Renal cortex interstitium (tissue), 11 donors: ENCODE results near the gene KDM5A. TPM values are rescaled to one million over a fixed set of nuclear protein-coding genes. Genes with fewer than 3 reads are reported as not detected.

Experiments used
- DNase-seq, 11 donors: peaks; one replicate each; pipeline ENCODE4 v3.0.0-alpha.2; 2013; ENCODE audit warnings: low read depth in 9 of 11, low spot score in 4 of 11; ENCODE audit errors: extremely low read depth in 1 of 11
- polyA plus RNA-seq, 3 donors: library from polyadenylated mRNA; unstranded; fragments of 120-200 nt; gene quantifications; one replicate each; pipeline ENCODE4 v1.2.1, GENCODE V29; 2013; ENCODE audit not compliant: insufficient read length in 3 of 3

The KDM5A gene
- polyA plus RNA-seq, 3 donors, result 44.6 to 50.0 (median 45.4) TPM

GRCh38 chr12:292186-292585 is 96.9 kb downstream of the KDM5A start:
- no peak for DNase-seq

- no peak for DNase-seq
These were observed 97.9 kb downstream of the KDM5A start for GRCh38 chr12:291153-291723.

- DNase-seq, result no peak
These were observed 100.4 kb downstream of the KDM5A start for GRCh38 chr12:288687-289086.

GRCh38 chr12:286531-287300 is 102.4 kb downstream of the KDM5A start:
- DNase-seq, result no peak

- DNase-seq, result no peak
These were observed 111.1 kb downstream of the KDM5A start for GRCh38 chr12:278046-278445.

GRCh38 chr12:275812-276211 is 113.3 kb downstream of the KDM5A start:
- DNase-seq, result no peak

GRCh38 chr12:273382-273781 is 115.7 kb downstream of the KDM5A start:
- DNase-seq, result no peak

DNA sequence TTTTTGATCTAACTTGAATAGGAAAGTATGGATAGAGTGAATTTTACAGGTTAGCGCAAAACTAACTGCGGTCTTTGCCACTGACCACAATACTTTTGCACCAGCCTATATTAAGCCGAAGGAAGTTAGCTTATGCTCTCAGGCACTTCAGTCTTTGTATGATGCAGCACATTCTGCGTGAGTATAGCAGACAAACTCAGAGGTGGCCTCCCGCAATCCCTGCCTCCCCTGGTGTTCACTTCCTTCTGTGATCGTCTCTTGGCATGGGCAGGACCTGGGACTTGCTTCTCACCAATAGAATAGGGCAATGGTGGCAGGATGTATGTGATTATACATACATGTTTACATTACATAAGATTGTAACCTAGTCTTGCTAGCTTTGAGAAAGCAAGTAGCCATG is 116.2 kb downstream of the KDM5A start:
- no peak for DNase-seq

- no peak for DNase-seq
These were observed 118.0 kb downstream of the KDM5A start for GRCh38 chr12:271161-271560.

DNA sequence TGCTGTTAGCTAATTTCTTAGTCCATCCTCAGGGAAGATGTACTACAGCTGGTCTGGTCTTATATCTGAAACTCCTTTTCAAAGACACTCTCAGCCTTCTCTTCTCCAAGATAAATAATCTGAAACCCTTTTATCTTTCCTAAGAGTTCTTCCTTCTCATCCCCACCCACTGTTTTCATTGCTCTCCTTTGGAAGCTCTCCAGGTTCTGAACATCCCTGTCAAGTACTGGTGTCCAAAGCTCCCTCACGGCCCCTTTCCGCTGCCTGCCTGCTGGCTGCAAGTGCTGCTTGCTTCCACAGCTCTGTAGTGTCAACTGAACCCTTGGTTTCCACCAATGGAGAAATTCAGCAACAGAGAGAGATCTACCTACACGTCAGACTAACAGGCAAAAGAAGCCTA is 119.9 kb downstream of the KDM5A start:
- DNase-seq, result peak in 1 of 11 donors; percentile 33

- DNase-seq, result no peak
These were observed 120.7 kb downstream of the KDM5A start for GRCh38 chr12:268483-268840.

DNA sequence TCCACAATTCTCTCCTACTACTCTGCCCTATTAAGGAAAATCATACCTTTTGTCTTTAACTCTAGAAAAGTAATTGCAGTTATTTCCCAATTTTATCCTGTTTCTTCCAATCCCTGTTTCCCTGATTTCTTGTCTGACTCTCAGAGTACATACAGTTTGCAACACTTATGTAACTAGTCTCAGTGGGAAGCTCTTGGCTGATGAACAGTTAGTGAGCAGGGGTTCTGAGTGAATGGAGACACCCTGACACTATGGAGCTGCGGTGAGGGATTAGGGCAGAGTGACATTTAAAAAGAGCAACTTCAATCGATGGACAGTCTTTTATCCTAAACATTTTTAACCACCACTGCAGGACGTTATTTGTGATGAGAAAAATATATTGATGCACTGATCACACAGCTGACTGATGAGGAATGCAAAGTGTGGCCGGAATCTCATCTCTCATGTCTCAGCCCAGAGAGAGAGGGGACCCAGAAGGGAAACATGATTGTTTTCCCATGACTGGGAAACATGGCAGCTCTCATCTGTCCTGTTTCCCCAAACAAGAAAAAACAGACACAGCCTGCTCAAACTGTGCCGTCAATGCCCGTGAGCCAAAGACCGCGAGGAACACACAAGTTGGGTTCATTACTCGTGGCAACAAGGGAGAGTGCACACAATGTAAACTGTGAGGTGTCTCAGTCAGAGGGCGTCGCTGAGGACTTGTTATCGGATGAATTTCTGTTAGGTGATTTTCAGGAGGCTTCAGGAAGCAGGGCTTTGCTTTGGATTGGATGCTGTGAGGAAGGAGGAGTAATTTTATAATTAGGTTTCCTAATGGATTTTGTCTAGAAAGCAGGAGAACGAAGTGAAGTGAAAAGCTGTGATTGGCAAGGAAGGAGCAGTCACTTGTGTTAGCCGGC is 121.3 kb downstream of the KDM5A start:
- DNase-seq, result no peak

- DNase-seq, result no peak
These were observed 124.0 kb downstream of the KDM5A start for GRCh38 chr12:265096-265495.

DNA sequence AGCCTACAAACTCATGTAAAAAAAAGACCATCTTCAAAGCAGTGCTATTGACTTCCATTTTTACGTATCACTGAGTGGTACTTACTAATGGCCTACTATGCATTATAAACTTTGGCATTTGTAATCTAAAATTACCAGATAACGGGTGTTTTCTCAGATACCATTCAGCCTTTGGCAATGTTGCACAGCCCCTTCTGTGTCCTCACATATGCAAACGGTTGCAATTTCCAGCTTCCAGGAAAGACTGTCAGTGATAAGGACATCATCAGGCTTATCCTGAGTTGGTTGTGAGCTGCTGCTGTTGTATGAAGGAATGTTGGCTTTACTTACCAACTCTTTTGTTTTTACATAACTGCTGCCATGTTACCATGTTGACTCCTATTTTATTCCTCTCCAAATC is 124.9 kb downstream of the KDM5A start:
- no peak for DNase-seq

GRCh38 chr12:263574-263973 is 125.5 kb downstream of the KDM5A start:
- DNase-seq, result no peak

DNA sequence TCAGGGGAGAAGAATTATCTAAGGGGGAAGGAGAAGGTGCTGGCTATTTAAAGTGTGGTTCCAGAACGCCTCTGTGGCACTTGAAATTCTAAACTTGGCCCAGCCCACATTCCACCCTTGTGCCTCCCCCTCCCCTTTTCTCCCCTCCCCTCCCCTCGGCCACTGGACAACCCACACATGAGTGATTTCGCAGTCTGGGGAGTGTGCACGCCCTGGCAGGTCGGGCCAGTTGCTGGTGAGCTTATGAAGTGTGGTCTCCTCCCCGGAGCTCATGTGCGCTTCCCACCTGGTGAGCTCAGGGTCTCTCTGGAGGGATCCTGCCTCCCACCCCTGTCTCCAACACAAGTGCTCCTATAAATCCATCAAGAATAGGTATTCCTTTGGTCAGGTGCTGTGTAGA is 126.3 kb downstream of the KDM5A start, which contains the start of gene SLC6A13:
Gene SLC6A13, minus strand, starts transcription at position 20 of the 400 bp plus-strand sequence. CDS start 2,784 bp downstream, outside the sequence.
- peak in 10 of 11 donors; percentile 52 to 77 (median 68) for DNase-seq

GRCh38 chr12:262113-262512 is 127.0 kb downstream of the KDM5A start:
- no peak for DNase-seq

DNA sequence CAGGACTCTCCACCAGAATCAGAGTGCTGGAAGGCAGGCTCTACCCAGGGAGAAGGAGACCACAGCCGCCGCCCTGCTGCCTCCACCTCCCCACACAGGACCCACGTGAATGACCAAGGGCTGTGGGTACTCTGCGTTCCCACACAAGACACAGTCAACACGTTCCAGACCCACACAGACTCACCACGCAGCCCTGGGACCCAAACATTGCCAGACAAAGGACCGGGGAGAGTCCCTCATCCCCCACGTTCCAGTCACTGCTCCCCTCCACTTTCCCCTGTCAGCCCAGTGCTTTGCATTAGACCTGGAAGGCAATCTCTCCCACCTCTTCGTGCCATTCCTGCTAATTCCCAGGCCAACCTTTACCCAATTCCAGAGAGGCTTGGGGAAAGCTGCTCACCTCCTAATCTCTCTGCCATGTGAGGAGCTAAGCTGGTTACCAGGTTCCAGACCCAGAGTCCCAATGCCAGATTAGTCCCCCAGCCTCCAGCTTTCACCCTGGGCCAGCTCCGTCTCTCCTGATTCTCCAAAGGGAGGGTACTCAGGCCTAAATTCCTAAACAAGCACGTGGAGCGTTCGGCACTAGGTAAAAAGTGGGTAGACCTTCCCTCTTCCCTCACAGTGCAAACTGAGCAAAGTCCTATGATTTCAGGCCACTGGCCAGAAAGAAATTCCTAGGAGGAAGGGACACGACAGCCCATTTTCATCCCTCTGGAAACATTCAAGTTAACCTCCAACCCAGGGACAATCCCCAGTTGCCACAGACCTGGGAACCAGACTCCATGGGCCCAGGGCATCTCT is 131.4 kb downstream of the KDM5A start:
- DNase-seq, result no peak

DNA sequence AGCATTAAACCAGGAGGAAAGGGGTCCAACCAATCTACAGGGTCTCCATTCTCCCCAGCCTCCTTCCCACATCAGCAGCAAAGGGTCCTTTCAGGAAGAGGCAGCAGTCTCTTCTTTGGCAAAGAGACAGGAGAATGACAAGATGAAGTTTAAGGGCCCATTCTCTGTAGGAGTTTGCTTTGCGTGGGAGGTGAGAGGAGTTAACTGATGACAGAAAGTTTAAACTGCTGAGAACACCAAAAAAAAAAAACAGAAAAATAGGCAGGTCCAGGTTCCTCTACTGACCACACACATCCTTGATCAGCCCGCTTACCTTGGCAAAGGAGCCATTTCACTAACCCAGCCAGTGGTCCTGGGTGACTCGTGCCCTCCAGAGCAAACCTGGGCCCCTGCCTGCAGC is 132.2 kb downstream of the KDM5A start:
- no peak for DNase-seq
